ENCODE data around the gene NINJ1. TPM values are rescaled to one million over a fixed set of nuclear protein-coding genes. Genes with fewer than 3 reads are reported as not detected.

Gene NINJ1
- total and polyA plus RNA-seq, 2 of the 13 experiments (the other 11 are each of a cell fraction or from before 2014, with no cell fraction given) = 81.2 to 92.1 TPM

GRCh38 chr9:93095205-93096130 is 38.6 kb downstream of the NINJ1 start (continued):
- TF ChIP-seq HOXA5 (CRISPR knock-in tag; IDR thresholded peaks at IDR 0.05) (peak; percentile 49), ZNF30 (CRISPR knock-in tag; IDR thresholded peaks at IDR 0.05) (no peak), RFXAP (CRISPR knock-in tag; IDR thresholded peaks at IDR 0.05; ENCODE audit: borderline replicate concordance) (no peak), RORA (CRISPR knock-in tag; IDR thresholded peaks at IDR 0.05) (no peak), ZNF713 (CRISPR knock-in tag; IDR thresholded peaks at IDR 0.05) (no peak), ESRRA (CRISPR knock-in tag; IDR thresholded peaks at IDR 0.05; ENCODE audit: low read depth) (peak; percentile 81; the same call in 1 of the 2 replicates), RERE (CRISPR knock-in tag; IDR thresholded peaks at IDR 0.05; ENCODE audit: low read depth) (no peak), PLRG1 (conservative IDR thresholded peaks at IDR 0.05) (no peak), PATZ1 (CRISPR knock-in tag; IDR thresholded peaks at IDR 0.05) (0 out of 2 replicates have a peak, but pooled peaks have one; percentile 2), SNAI1 (CRISPR knock-in tag; IDR thresholded peaks at IDR 0.05; ENCODE audit: borderline replicate concordance) (no peak), YEATS4 (CRISPR knock-in tag; IDR thresholded peaks at IDR 0.05; ENCODE audit: borderline replicate concordance) (peak; percentile 77; the same call in 1 of the 2 replicates), ZNF883 (CRISPR knock-in tag; IDR thresholded peaks at IDR 0.05; ENCODE audit: not compliant biosample characterization) (peak; percentile 19), PCBP1 (IDR thresholded peaks at IDR 0.05; ENCODE audit: borderline replicate concordance, low read depth, low read length) (no peak), ARID2 (CRISPR knock-in tag; IDR thresholded peaks at IDR 0.05; ENCODE audit: borderline replicate concordance) (no peak; the same call in 1 of the 2 replicates), GATA4 (IDR thresholded peaks at IDR 0.05; ENCODE audit: borderline replicate concordance, low read depth) (no peak)
- TF ChIP-seq, protein P1, sequence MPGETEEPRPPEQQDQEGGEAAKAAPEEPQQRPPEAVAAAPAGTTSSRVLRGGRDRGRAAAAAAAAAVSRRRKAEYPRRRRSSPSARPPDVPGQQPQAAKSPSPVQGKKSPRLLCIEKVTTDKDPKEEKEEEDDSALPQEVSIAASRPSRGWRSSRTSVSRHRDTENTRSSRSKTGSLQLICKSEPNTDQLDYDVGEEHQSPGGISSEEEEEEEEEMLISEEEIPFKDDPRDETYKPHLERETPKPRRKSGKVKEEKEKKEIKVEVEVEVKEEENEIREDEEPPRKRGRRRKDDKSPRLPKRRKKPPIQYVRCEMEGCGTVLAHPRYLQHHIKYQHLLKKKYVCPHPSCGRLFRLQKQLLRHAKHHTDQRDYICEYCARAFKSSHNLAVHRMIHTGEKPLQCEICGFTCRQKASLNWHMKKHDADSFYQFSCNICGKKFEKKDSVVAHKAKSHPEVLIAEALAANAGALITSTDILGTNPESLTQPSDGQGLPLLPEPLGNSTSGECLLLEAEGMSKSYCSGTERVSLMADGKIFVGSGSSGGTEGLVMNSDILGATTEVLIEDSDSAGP (CRISPR knock-in tag; IDR thresholded peaks at IDR 0.05; ENCODE audit: borderline replicate concordance) = peak; percentile 69; the same call in 1 of the 2 replicates
- TF ChIP-seq, protein P2, sequence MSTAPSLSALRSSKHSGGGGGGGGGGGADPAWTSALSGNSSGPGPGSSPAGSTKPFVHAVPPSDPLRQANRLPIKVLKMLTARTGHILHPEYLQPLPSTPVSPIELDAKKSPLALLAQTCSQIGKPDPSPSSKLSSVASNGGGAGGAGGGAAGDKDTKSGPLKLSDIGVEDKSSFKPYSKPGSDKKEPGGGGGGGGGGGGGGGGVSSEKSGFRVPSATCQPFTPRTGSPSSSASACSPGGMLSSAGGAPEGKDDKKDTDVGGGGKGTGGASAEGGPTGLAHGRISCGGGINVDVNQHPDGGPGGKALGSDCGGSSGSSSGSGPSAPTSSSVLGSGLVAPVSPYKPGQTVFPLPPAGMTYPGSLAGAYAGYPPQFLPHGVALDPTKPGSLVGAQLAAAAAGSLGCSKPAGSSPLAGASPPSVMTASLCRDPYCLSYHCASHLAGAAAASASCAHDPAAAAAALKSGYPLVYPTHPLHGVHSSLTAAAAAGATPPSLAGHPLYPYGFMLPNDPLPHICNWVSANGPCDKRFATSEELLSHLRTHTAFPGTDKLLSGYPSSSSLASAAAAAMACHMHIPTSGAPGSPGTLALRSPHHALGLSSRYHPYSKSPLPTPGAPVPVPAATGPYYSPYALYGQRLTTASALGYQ (CRISPR knock-in tag; IDR thresholded peaks at IDR 0.05) = 0 out of 2 replicates have a peak, but pooled peaks have one; percentile 38
